HCT116 (cell line): ENCODE measurements around the gene RFX3. TPM values are rescaled to one million over a fixed set of nuclear protein-coding genes. Genes with fewer than 3 reads are reported as not detected.

ENCODE experiments used
- ATAC-seq: fragments of 200-7000 bp; cut with Tn5 transposase; 2 replicates; pipeline ENCODE4 v1.9.1; 2020; ENCODE audit warnings: mild to moderate bottlenecking, moderate library complexity
- BruUV-seq: library from RNA; stranded (reverse); fragments of 400-500 nt; replicated peaks from 2 replicates; lab custom pipeline; 2021; lab: Mats Ljungman, UMichigan
- CTCF ChIA-PET: fragments of 300-600 bp; sonication (Branson Sonifier 250); formaldehyde crosslinking; loops from one replicate; lab custom pipeline; 2021; ENCODE audit warnings: antibody characterized with exemption; lab: Charles Lee
- POLR2A ChIA-PET: fragments of 300-600, 350-600 bp; sonication (Branson Sonifier 250); formaldehyde crosslinking; loops from one replicate; lab custom pipeline; 2021; ENCODE audit warnings: antibody characterized with exemption; lab: Charles Lee
- RAD21 ChIA-PET, 2 experiments: fragments of 300-600 bp; sonication (Branson Sonifier 250); formaldehyde crosslinking; loops; one replicate each; lab custom pipeline; 2023; ENCODE audit warnings: low total read pairs in 2 of 2; ENCODE audit not compliant: uncharacterized antibody in 2 of 2, unreplicated experiment in 2 of 2, low non-redundant PET in 1 of 2; lab: Charles Lee
- DNase-seq: peaks from one replicate; pipeline ENCODE4 v3.0.0-alpha.2; 2010; ENCODE audit warnings: low read depth, low spot score
- H2AFZ ChIP-seq: fragments of 200-600 bp; shearing (Covaris generic), sonication (generic); 2 replicates; pipeline ENCODE4 v1.6.1; 2017; ENCODE audit warnings: low read depth, mixed run types, mixed read lengths, antibody characterized with exemption, low read length; ENCODE audit not compliant: poor library complexity, severe bottlenecking
- H3K27ac ChIP-seq: 2 replicates; pipeline ENCODE4 v1.5.1; 2012; ENCODE audit warnings: low read depth, low read length
- H3K27me3 ChIP-seq: fragments of 200-600 bp; sonication (generic); 2 replicates; pipeline ENCODE4 v1.6.1; 2016; ENCODE audit warnings: mixed run types, low read length, mixed read lengths; ENCODE audit not compliant: insufficient read depth
- H3K36me3 ChIP-seq, 2 experiments: fragments of 200-500 bp in 1 of 2; fragments of 200-600 bp in 1 of 2; sonication (Bioruptor generic) in 1 of 2; sonication (generic) in 1 of 2; 2 replicates each; pipeline versions ENCODE4 v1.5.1 to v1.6.1; 2014 to 2016; ENCODE audit warnings: low read length in 2 of 2, inconsistent platforms in 1 of 2, mixed read lengths in 1 of 2, mixed run types in 1 of 2; ENCODE audit not compliant: insufficient read depth in 2 of 2, control insufficient read depth in 1 of 2
- H3K4me1 ChIP-seq, 2 experiments: fragments of 200-600 bp in 1 of 2; sonication (generic) in 1 of 2; 2 replicates each; pipeline versions ENCODE4 v1.5.1 to v1.6.1; 2012 to 2017; ENCODE audit warnings: low read length in 2 of 2, inconsistent platforms in 1 of 2, mild to moderate bottlenecking in 1 of 2, mixed read lengths in 1 of 2, mixed run types in 1 of 2, moderate library complexity in 1 of 2; ENCODE audit not compliant: insufficient read depth in 2 of 2, control insufficient read depth in 1 of 2
- H3K4me2 ChIP-seq: fragments of 200-600 bp; sonication (generic); 2 replicates; pipeline ENCODE4 v1.6.1; 2017; ENCODE audit warnings: mixed run types, low read length, mixed read lengths
- H3K4me3 ChIP-seq, 2 experiments: fragments of 200-600 bp in 1 of 2; sonication (generic) in 1 of 2; replicated peaks in 1 of 2; 2 replicates each; pipeline ENCODE4 v1.5.1; 2011 to 2016; ENCODE audit warnings: low read length in 2 of 2, control low read depth in 1 of 2, low read depth in 1 of 2, mild to moderate bottlenecking in 1 of 2, mixed read lengths in 1 of 2, mixed run types in 1 of 2
- H3K79me2 ChIP-seq: fragments of 200-600 bp; sonication (generic); 2 replicates; pipeline ENCODE4 v1.6.1; 2017; ENCODE audit warnings: mild to moderate bottlenecking, mixed run types, low read length, moderate library complexity, mixed read lengths; ENCODE audit not compliant: insufficient read depth
- H3K9ac ChIP-seq: fragments of 200-600 bp; sonication (generic); 2 replicates; pipeline ENCODE4 v1.6.1; 2016; ENCODE audit warnings: low read length, mixed read lengths
- H3K9me2 ChIP-seq: fragments of 200-600 bp; sonication (generic), shearing (Covaris generic); 2 replicates; pipeline ENCODE4 v1.6.1; 2017; ENCODE audit warnings: mixed run types, mild to moderate bottlenecking, moderate library complexity; ENCODE audit not compliant: insufficient read depth
- H3K9me3 ChIP-seq, 2 experiments: fragments of 200-500 bp in 1 of 2; fragments of 200-600 bp in 1 of 2; sonication (Bioruptor generic) in 1 of 2; sonication (generic) in 1 of 2; 2 replicates each; pipeline ENCODE4 v1.6.1; 2014 to 2017; ENCODE audit warnings: low read length in 2 of 2, mixed read lengths in 2 of 2, inconsistent platforms in 1 of 2, low read depth in 1 of 2, mild to moderate bottlenecking in 1 of 2, mixed run types in 1 of 2, moderate library complexity in 1 of 2; ENCODE audit not compliant: control insufficient read depth in 1 of 2, insufficient read depth in 1 of 2
- H4K20me1 ChIP-seq: fragments of 200-600 bp; sonication (generic), shearing (Covaris generic); 2 replicates; pipeline ENCODE4 v1.6.1; 2017; ENCODE audit warnings: mixed run types, mild to moderate bottlenecking, moderate library complexity; ENCODE audit not compliant: insufficient read depth
- CEBPB ChIP-seq: IDR thresholded peaks from 2 replicates; pipeline ENCODE4 v1.6.1; 2012; ENCODE audit warnings: low read depth
- EGR1 ChIP-seq: IDR thresholded peaks from 2 replicates; pipeline ENCODE4 v1.6.1; 2012; ENCODE audit warnings: low read depth
- EZH2phosphoT487 ChIP-seq: fragments of 200-600 bp; IDR thresholded peaks from 2 replicates; pipeline ENCODE4 v1.6.1; 2018; ENCODE audit warnings: antibody characterized with exemption, borderline replicate concordance
- FOSL1 ChIP-seq: IDR thresholded peaks from 2 replicates; pipeline ENCODE4 v1.6.1; 2012; ENCODE audit warnings: low read depth
- JUND ChIP-seq: IDR thresholded peaks from 2 replicates; pipeline ENCODE4 v1.6.1; 2012
- POLR2A ChIP-seq: IDR thresholded peaks from 2 replicates; pipeline ENCODE4 v1.7.0; 2011; ENCODE audit warnings: borderline replicate concordance; ENCODE audit not compliant: insufficient read depth, insufficient read length; ENCODE audit errors: extremely low read depth
- SIN3A ChIP-seq: IDR thresholded peaks from 2 replicates; pipeline ENCODE4 v1.6.1; 2012; ENCODE audit warnings: low read depth
- SRF ChIP-seq: IDR thresholded peaks from 2 replicates; pipeline ENCODE4 v1.6.1; 2012; ENCODE audit warnings: low read depth
- YY1 ChIP-seq: IDR thresholded peaks from 2 replicates; pipeline ENCODE4 v1.6.1; 2011; ENCODE audit warnings: low read length, low read depth, moderate library complexity, mild to moderate bottlenecking; ENCODE audit not compliant: insufficient replicate concordance; ENCODE audit errors: extremely low read depth
- intact Hi-C: fragments of 100-400 bp; cut with micrococcal nuclease; formaldehyde crosslinking; loops from 2 replicates; pipeline ENCODE4 v1.10.0; 2022
- total RNA-seq: library from RNA; stranded (reverse); gene quantifications from one replicate; pipeline ENCODE4 v1.2.1, GENCODE V29; 2021; ENCODE audit not compliant: unreplicated experiment
- TF ChIP-seq, protein P1 (sequence below): IDR thresholded peaks from 2 replicates; pipeline ENCODE4 v1.6.1; 2012
- TF ChIP-seq, protein P2 (sequence below): IDR thresholded peaks from 2 replicates; pipeline ENCODE4 v1.6.1; 2011; ENCODE audit warnings: mild to moderate bottlenecking, low read length, moderate library complexity; ENCODE audit not compliant: insufficient replicate concordance; ENCODE audit errors: extremely low read depth
- TF ChIP-seq, protein P3 (sequence below): IDR thresholded peaks from 2 replicates; pipeline ENCODE4 v1.6.1; 2012

Gene RFX3
- total RNA-seq, 1 experiment from 2014 or later = 11.8 TPM

DNA sequence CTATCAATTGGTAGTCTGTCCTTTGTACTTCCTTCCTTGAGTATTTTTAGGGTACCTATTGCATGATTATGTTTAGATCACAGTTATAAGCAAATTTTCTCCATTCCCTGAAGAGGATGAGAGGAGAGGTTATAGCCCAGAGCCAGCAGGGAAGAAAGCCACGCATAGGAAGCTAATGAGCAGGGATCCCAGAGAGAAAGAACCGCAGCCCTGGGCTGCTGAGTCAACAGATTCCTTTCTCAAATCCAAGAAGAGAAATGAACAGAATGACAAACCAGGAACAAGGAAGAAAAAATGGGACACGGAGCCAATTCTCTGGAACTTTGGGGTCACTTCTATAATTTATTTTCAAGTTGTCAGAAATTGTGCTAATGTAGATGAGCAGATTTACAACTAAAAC lies 284.5 kb downstream of the RFX3 start:
- Histone ChIP-seq H3K9ac (no peak overlapping the region), H3K4me2 (no peak overlapping the region), H2AFZ (no peak overlapping the region), H3K27me3 (no peaks in the 10 kb centered on the region), H3K4me1 (no peaks in the 10 kb centered on the region), H4K20me1 (no peaks in the 10 kb centered on the region), H3K27ac (no peak overlapping the region), H3K36me3 (no peaks in the 10 kb centered on the region), H3K9me2 (no peaks in the 10 kb centered on the region), H3K4me3 (no peak overlapping the region)
- ATAC-seq (no peak), DNase-seq (no peak)
- ChIA-PET CTCF (interaction anchor here (0.5 to 2.4 kb wide), 16 partner anchors 11 to 1134 kb away, joined by 3 to 38 read pairs (median 3); no protein-coding TSS in a partner anchor), POLR2A (no interaction called here), RAD21 (interaction anchor here in 1 of 2 experiments (0.9 kb wide), 1 partner anchor 200 kb away, joined by 6 read pairs; no protein-coding TSS in a partner anchor)
- TF ChIP-seq EGR1 (no peak), POLR2A (no peak), SRF (no peak), SIN3A (no peak), EZH2phosphoT487 (no peak), YY1 (no peak), FOSL1 (no peak), JUND (no peak), CEBPB (no peak)
- TF ChIP-seq, protein P1, sequence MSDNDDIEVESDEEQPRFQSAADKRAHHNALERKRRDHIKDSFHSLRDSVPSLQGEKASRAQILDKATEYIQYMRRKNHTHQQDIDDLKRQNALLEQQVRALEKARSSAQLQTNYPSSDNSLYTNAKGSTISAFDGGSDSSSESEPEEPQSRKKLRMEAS = no peak
- TF ChIP-seq, protein P2, sequence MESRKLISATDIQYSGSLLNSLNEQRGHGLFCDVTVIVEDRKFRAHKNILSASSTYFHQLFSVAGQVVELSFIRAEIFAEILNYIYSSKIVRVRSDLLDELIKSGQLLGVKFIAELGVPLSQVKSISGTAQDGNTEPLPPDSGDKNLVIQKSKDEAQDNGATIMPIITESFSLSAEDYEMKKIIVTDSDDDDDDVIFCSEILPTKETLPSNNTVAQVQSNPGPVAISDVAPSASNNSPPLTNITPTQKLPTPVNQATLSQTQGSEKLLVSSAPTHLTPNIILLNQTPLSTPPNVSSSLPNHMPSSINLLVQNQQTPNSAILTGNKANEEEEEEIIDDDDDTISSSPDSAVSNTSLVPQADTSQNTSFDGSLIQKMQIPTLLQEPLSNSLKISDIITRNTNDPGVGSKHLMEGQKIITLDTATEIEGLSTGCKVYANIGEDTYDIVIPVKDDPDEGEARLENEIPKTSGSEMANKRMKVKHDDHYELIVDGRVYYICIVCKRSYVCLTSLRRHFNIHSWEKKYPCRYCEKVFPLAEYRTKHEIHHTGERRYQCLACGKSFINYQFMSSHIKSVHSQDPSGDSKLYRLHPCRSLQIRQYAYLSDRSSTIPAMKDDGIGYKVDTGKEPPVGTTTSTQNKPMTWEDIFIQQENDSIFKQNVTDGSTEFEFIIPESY = no peak
- TF ChIP-seq, protein P3, sequence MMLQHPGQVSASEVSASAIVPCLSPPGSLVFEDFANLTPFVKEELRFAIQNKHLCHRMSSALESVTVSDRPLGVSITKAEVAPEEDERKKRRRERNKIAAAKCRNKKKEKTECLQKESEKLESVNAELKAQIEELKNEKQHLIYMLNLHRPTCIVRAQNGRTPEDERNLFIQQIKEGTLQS = no peak
- TF ChIP-seq, all 23 proteins: peak for 0
- no peaks in the 10 kb centered on the region for H3K79me2 ChIP-seq
- no TSS peak for BruUV-seq
- intact Hi-C loops = loop anchor here (2.0 to 10.0 kb wide), 3 partner anchors 200 to 1126 kb away; partner anchors contain the start of gene RFX3
- no peaks in the 10 kb centered on the region for H3K9me3 ChIP-seq
